ENCODE measurements around the gene FUZ.

The FUZ gene

GRCh38 chr19:49855277-49855675 is 42.2 kb upstream of the FUZ start:
- Mint-ChIP-seq H3K9me3 (no peaks in the 10 kb centered on the region), H3K4me1 (ENCODE audit: low read depth) (peaks cover 10% of the 10 kb centered on the region), H3K4me3 (no peak overlapping the region), H3K27ac (peak overlapping the region; percentile 31), H3K36me3 (ENCODE audit: low read depth) (peaks cover 13% of the 10 kb centered on the region), H3K27me3 (ENCODE audit: low read depth) (peaks cover 5% of the 10 kb centered on the region)
- no peak for DNase-seq (ENCODE audit: low spot score)

GRCh38 chr19:49854378-49855263 is 41.5 kb upstream of the FUZ start:
- Mint-ChIP-seq H3K36me3 (ENCODE audit: low read depth) (peaks cover 13% of the 10 kb centered on the region), H3K9me3 (peaks cover 4% of the 10 kb centered on the region), H3K4me1 (ENCODE audit: low read depth) (peaks cover 16% of the 10 kb centered on the region), H3K27me3 (ENCODE audit: low read depth) (peaks cover 5% of the 10 kb centered on the region), H3K27ac (no peak overlapping the region), H3K4me3 (no peak overlapping the region)
- no peak for DNase-seq (ENCODE audit: low spot score)

GRCh38 chr19:49853852-49854377 is 40.8 kb upstream of the FUZ start:
- Mint-ChIP-seq H3K27me3 (ENCODE audit: low read depth) (peaks cover 5% of the 10 kb centered on the region), H3K36me3 (ENCODE audit: low read depth) (peaks cover 14% of the 10 kb centered on the region), H3K9me3 (peaks cover 8% of the 10 kb centered on the region), H3K4me1 (ENCODE audit: low read depth) (peaks cover 19% of the 10 kb centered on the region), H3K27ac (peak overlapping the region; percentile 50), H3K4me3 (no peak overlapping the region)
- no peak for DNase-seq (ENCODE audit: low spot score)

GRCh38 chr19:49852631-49853126 is 39.6 kb upstream of the FUZ start:
- H3K9me3 Mint-ChIP-seq = peaks cover 8% of the 10 kb centered on the region
- H3K4me1 Mint-ChIP-seq (ENCODE audit: low read depth) = peaks cover 30% of the 10 kb centered on the region
- H3K4me3 Mint-ChIP-seq = peak overlapping the region; percentile 85
- H3K27ac Mint-ChIP-seq = peak overlapping the region; percentile 80
- H3K36me3 Mint-ChIP-seq (ENCODE audit: low read depth) = peaks cover 11% of the 10 kb centered on the region
- DNase-seq (ENCODE audit: low spot score) = no peak
- H3K27me3 Mint-ChIP-seq (ENCODE audit: low read depth) = peaks cover 5% of the 10 kb centered on the region

GRCh38 chr19:49851456-49852259 is 38.6 kb upstream of the FUZ start:
- H3K36me3 Mint-ChIP-seq (ENCODE audit: low read depth) = peaks cover 11% of the 10 kb centered on the region

GRCh38 chr19:49850487-49851342 is 37.6 kb upstream of the FUZ start, which contains the start of gene PTOV1:
TSS of gene PTOV1 (plus strand) at chr19:49851159.
- Mint-ChIP-seq H3K27ac (peak within 1 kb of the TSS; percentile 97), H3K9me3 (peaks cover 8% of the 10 kb centered on the region), H3K4me3 (peak within 1 kb of the TSS; percentile 91), H3K36me3 (ENCODE audit: low read depth) (peaks cover 8% of the 10 kb centered on the region), H3K4me1 (ENCODE audit: low read depth) (peaks cover 32% of the 10 kb centered on the region), H3K27me3 (ENCODE audit: low read depth) (peaks cover 7% of the 10 kb centered on the region)
- DNase-seq (ENCODE audit: low spot score) = peak; percentile 89

More at GRCh38 chr19:49851456-49852259, 38.6 kb upstream of the FUZ start:
- Mint-ChIP-seq H3K27me3 (ENCODE audit: low read depth) (peaks cover 7% of the 10 kb centered on the region), H3K27ac (peak overlapping the region; percentile 80), H3K4me3 (peak overlapping the region; percentile 85), H3K9me3 (peaks cover 8% of the 10 kb centered on the region), H3K4me1 (ENCODE audit: low read depth) (peaks cover 32% of the 10 kb centered on the region)
- no peak for DNase-seq (ENCODE audit: low spot score)

GRCh38 chr19:49850221-49850486 is 37.1 kb upstream of the FUZ start:
- H3K27me3 Mint-ChIP-seq (ENCODE audit: low read depth) = peaks cover 7% of the 10 kb centered on the region
- peaks cover 8% of the 10 kb centered on the region for H3K9me3 Mint-ChIP-seq
- peak overlapping the region; percentile 91 for H3K4me3 Mint-ChIP-seq
- DNase-seq (ENCODE audit: low spot score) = no peak
- H3K4me1 Mint-ChIP-seq (ENCODE audit: low read depth) = peaks cover 32% of the 10 kb centered on the region
- peaks cover 5% of the 10 kb centered on the region for H3K36me3 Mint-ChIP-seq (ENCODE audit: low read depth)
- peak overlapping the region; percentile 97 for H3K27ac Mint-ChIP-seq

- Mint-ChIP-seq H3K9me3 (peaks cover 8% of the 10 kb centered on the region), H3K27ac (peak overlapping the region; percentile 97), H3K27me3 (ENCODE audit: low read depth) (peaks cover 7% of the 10 kb centered on the region), H3K36me3 (ENCODE audit: low read depth) (peaks cover 5% of the 10 kb centered on the region), H3K4me3 (peak overlapping the region; percentile 91), H3K4me1 (ENCODE audit: low read depth) (peaks cover 32% of the 10 kb centered on the region)
- DNase-seq (ENCODE audit: low spot score) = no peak
Observed at GRCh38 chr19:49849433-49850220, 36.5 kb upstream of the FUZ start.

- Mint-ChIP-seq H3K9me3 (peaks cover 8% of the 10 kb centered on the region), H3K36me3 (ENCODE audit: low read depth) (peaks cover 5% of the 10 kb centered on the region), H3K4me1 (ENCODE audit: low read depth) (peaks cover 32% of the 10 kb centered on the region), H3K27me3 (ENCODE audit: low read depth) (peaks cover 7% of the 10 kb centered on the region), H3K4me3 (peak overlapping the region; percentile 66), H3K27ac (peak overlapping the region; percentile 42)
- DNase-seq (ENCODE audit: low spot score) = no peak
Observed at GRCh38 chr19:49848938-49849337, 35.8 kb upstream of the FUZ start.

GRCh38 chr19:49847731-49848696 is 34.9 kb upstream of the FUZ start:
- peak overlapping the region; percentile 54 for H3K4me3 Mint-ChIP-seq
- H3K9me3 Mint-ChIP-seq = peaks cover 8% of the 10 kb centered on the region
- DNase-seq (ENCODE audit: low spot score) = no peak
- H3K27ac Mint-ChIP-seq = peak overlapping the region; percentile 26
- H3K27me3 Mint-ChIP-seq (ENCODE audit: low read depth) = peaks cover 7% of the 10 kb centered on the region
- peaks cover 5% of the 10 kb centered on the region for H3K36me3 Mint-ChIP-seq (ENCODE audit: low read depth)
- peaks cover 32% of the 10 kb centered on the region for H3K4me1 Mint-ChIP-seq (ENCODE audit: low read depth)

- Mint-ChIP-seq H3K4me3 (no peak overlapping the region), H3K27ac (no peak overlapping the region)
Observed at GRCh38 chr19:49846408-49846807, 33.3 kb upstream of the FUZ start.

GRCh38 chr19:49845414-49845813 is 32.3 kb upstream of the FUZ start:
- H3K9me3 Mint-ChIP-seq = peaks cover 8% of the 10 kb centered on the region
- H3K27ac Mint-ChIP-seq = no peak overlapping the region
- H3K4me1 Mint-ChIP-seq (ENCODE audit: low read depth) = peaks cover 23% of the 10 kb centered on the region
- peaks cover 3% of the 10 kb centered on the region for H3K27me3 Mint-ChIP-seq (ENCODE audit: low read depth)
- DNase-seq (ENCODE audit: low spot score) = no peak
- peaks cover 5% of the 10 kb centered on the region for H3K36me3 Mint-ChIP-seq (ENCODE audit: low read depth)
- H3K4me3 Mint-ChIP-seq = no peak overlapping the region

More at GRCh38 chr19:49846408-49846807, 33.3 kb upstream of the FUZ start:
- Mint-ChIP-seq H3K27me3 (ENCODE audit: low read depth) (peaks cover 3% of the 10 kb centered on the region), H3K36me3 (ENCODE audit: low read depth) (peaks cover 5% of the 10 kb centered on the region), H3K9me3 (peaks cover 8% of the 10 kb centered on the region), H3K4me1 (ENCODE audit: low read depth) (peaks cover 23% of the 10 kb centered on the region)
- DNase-seq (ENCODE audit: low spot score) = no peak
